ENCODE measurements around the gene MYH11.
"Not testable (repeated sequence)": the region's sequence is repeated elsewhere in the genome, so short reads cannot be mapped to it uniquely, and the experiment has no call there.

GRCh38 chr16:15672127-15672513 is 184.7 kb downstream of the MYH11 start:
- TF ChIP-seq, protein P1, sequence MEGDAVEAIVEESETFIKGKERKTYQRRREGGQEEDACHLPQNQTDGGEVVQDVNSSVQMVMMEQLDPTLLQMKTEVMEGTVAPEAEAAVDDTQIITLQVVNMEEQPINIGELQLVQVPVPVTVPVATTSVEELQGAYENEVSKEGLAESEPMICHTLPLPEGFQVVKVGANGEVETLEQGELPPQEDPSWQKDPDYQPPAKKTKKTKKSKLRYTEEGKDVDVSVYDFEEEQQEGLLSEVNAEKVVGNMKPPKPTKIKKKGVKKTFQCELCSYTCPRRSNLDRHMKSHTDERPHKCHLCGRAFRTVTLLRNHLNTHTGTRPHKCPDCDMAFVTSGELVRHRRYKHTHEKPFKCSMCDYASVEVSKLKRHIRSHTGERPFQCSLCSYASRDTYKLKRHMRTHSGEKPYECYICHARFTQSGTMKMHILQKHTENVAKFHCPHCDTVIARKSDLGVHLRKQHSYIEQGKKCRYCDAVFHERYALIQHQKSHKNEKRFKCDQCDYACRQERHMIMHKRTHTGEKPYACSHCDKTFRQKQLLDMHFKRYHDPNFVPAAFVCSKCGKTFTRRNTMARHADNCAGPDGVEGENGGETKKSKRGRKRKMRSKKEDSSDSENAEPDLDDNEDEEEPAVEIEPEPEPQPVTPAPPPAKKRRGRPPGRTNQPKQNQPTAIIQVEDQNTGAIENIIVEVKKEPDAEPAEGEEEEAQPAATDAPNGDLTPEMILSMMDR (IDR thresholded peaks at IDR 0.05), result not testable (repeated sequence)
- TF ChIP-seq ZFX (IDR thresholded peaks at IDR 0.05; ENCODE audit: borderline replicate concordance), result not testable (repeated sequence)
